Eye (tissue), 1 donor: ENCODE results near the gene CALN1.
A peak's percentile ranks its signal among the peaks of the same experiment; 100 is the strongest.
"Not testable (repeated sequence)": the region's sequence is repeated elsewhere in the genome, so short reads cannot be mapped to it uniquely, and the experiment has no call there.

Source experiments
- DNase-seq: peaks from one replicate; pipeline ENCODE4 v3.0.0-alpha.2; 2015

CALN1 gene

GRCh38 chr7:72412121-72412618, at the start of gene CALN1:
CALN1 (minus strand) TSS chr7:72412338.
- DNase-seq, result not testable (repeated sequence)

DNA sequence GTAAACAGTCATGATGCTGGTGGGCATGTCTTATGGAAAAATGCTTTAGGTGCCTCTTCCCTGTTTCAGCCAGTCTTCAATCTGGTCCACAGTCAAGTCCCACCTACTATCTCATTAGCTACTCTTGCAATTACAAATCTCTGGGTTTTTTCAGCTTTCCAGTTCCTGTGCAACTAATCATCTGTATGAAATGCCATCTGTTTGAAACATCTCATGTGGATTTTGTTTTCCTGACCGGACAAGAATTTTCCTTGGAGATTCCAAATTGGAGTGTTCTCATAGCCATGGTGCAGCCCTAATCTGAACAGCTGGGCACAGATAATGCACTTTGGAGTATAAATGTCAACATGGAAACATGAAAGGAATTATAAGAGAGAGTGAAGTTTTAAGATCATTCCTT, 41.3 kb upstream of the CALN1 start:
- DNase-seq, result no peak

DNA sequence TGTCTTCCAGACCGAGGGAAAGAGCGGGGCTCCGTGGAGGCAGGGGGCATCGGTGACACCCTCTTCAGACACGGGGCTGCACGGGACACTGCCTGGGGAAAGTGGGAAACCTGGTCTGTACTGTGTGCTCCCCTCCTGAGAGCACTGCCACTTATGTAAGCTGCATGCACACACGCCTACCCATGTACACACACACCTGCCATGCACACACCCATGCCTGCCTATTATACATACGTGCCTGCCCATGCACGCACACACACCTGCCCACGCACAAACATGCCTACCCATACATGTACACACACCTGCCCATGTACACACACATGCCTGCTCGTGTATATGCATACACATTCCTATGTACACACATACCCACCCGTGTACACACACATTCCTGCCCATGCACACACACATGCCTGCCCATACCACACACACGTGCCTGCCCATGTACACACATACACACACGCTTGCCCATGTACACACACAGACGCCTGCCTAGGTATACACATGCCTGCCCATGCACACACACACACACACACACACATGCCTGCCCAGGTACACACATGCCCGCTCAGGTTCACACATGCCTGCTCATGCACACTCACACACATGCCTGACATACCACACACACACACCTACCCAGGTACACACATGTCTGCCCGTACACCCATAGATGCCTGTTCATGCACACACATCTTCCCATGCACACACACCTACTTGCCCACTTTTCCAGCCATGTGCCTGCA, 35.5 kb upstream of the CALN1 start:
- DNase-seq, result no peak

DNA sequence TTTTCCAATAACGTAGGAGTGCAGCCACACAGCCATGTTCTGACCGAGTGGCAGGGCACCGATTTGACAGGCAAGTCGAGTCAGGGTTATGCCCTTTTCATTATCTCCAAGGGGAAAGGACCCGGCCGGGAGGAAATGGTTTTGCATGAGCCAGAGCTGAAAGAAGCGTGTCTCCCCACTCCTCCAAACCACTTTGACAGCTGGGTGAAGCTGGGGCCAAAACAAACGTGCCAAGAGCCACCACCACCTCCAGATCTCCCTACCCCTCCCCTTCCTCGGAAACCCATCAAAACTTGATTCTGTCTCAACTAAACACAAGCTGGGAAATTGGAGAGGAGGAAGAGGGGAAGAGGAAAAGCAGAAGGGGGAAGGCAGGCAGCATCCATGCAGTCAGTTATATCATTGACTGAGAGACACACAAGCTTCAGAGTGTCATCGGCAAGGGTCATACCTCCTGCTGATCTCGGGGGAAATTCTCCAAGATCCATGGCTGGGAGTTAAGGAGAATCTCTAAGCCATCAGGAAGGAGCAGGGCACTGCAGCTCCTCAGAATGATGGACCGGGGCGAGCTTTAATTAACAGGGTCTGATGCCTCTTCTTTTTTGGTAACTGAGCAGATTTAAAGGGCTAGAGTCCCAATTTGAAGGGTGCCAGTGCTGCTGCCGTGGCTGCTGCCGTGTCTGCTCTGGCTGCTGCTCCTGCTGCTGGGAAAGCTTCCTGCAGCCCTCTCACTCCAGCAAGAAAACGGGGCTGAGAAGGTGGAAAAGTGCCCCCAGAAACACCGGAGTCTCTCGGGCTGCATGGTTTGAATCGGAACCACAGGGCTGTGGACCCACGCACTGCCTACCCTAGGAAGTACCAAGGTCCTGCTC, 34.7 kb upstream of the CALN1 start:
- DNase-seq, result peak; percentile 44

GRCh38 chr7:72446131-72446530, 34.0 kb upstream of the CALN1 start:
- DNase-seq, result no peak

- DNase-seq, result no peak
Observed at GRCh38 chr7:72445580-72445979, 33.4 kb upstream of the CALN1 start.

- DNase-seq, result no peak
Observed at GRCh38 chr7:72445075-72445474, 32.9 kb upstream of the CALN1 start.

DNA sequence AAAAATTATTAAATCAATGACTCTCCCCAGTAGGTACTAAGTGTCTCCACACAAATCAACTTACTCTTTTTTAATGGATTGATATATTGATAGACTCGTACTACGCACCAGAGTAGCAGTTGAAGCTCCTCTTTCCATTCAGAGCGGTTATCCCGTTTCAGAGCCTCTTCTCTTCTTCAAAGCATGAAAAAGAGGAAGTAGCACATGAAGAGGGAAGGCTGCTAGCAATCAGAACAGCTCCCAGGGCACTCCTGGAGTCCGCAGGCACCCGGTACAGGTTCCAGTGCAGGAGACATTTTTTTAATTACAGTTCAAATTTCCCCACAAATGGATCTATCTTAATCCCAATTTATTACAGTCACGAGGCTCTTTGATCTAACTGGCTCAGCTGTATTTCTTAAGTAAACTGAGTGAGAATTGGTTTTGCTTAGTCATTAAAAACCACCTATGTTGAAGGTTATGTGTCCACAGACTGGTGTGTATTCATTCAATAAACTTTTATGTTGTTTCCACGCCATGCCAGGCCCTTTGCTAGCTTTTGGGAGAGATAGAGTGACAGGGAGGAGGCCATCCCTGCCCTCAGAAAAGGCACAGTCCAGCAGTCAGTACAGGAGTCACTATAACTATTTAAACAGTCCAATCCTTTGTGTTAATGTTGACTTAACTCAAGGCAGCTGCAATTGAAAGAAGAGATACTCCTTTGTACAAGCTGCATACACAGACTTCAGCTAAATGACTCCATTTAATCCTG, 32.1 kb upstream of the CALN1 start:
- DNase-seq, result no peak

DNA sequence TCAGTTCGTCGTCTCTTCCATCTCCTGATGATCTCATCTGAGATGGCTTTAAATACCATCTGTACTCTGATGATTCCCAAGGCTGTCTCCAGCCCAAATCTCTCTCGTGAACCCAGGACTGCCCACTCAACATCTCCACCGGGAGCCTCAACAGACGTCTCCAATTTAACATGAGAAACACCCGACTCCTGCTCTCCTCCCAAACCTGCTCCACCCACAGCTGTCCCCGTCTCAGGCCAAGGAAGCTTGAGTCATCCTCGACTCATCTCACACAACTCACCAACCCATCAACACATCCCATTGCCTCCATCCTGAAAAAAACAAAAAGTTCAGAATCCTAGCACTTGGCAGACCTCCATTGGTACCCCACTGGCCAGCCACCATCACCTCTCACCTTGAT, 29.7 kb upstream of the CALN1 start:
- DNase-seq, result no peak

DNA sequence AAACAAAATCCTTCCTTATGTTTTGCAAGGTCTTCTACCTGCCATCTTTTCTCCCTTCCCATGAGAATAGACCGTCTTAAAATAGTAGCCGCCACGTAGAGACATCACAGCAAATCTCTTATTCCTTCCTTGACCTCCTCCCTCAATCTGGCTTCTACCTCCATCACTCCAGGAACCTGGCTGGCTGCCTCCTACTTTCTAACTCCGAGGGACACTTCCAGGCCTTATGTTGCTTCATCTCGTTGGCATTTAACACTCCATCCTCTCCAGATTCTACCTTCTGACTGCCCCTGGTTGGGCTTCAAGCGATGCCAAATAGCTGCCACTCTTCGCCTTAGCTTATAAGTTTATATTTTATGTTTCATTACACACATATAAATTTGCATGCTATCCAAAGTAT, 26.4 kb upstream of the CALN1 start:
- no peak for DNase-seq

DNA sequence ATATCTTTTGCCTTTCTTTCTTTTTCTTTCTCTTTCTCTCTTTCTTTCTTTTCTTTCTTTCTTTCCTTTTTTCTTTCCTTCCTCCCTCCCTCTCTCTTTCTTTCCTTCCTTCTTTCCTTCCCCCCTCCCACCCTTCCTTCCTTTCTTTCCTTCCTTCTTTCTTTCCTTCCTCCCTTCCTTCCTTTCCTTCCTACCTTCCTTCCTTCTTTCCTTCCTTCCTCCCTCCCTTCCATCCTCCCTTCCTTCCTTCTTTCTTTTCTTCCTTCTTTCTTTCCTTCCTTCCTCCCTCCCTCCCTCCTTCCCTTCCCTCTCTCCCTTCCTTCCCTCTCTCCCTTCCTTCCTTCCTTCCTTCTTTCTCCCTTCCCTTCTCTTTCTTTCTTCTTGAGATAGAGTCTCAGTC, 25.5 kb upstream of the CALN1 start:
- DNase-seq, result no peak

- no peak for DNase-seq
Observed at GRCh38 chr7:72437061-72437585, 25.0 kb upstream of the CALN1 start.

GRCh38 chr7:72435925-72436480, 23.9 kb upstream of the CALN1 start:
- DNase-seq, result peak; percentile 19

DNA sequence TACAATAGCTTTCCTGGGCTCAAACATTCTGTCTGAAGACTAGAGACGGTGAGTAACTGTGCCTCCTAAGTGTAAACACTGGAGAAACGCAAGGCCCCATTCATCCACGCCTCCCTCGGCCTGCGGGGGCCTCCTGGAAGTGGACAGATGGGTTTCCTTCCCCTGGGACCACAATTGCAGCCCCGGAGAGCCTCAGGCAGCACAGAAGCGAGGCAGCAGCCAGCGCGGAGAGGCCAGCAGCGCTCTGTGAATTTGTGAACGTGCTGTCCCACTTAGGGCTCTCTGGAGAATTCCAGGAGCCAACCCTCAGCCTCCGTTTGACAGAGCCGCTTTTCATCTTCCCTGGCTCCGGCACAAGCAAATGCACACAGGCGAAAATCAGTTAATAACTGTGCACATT, 23.2 kb upstream of the CALN1 start:
- peak; percentile 84 for DNase-seq

- DNase-seq, result no peak
Observed at GRCh38 chr7:72430531-72430930, 18.4 kb upstream of the CALN1 start.

DNA sequence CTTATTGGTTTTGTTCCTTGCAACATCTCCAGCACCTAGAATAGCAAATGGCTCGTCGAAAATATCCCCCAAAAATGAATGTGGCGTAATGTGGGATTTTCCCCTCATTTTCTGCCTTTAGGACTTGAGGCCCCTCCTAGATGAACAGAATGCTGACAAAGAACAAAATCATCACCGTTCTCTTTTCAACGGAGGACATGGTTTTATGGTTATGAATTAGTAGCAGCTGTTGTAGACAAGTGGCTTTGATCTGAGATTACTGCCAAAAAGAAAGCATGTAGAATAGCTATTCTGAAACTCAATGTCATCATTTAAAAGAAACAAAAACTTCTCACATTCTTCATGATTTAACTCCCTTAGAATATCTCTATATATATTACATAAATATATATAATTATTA, 17.2 kb upstream of the CALN1 start:
- DNase-seq, result no peak

- DNase-seq, result no peak
Observed at GRCh38 chr7:72416846-72417245, 4.7 kb upstream of the CALN1 start.

DNA sequence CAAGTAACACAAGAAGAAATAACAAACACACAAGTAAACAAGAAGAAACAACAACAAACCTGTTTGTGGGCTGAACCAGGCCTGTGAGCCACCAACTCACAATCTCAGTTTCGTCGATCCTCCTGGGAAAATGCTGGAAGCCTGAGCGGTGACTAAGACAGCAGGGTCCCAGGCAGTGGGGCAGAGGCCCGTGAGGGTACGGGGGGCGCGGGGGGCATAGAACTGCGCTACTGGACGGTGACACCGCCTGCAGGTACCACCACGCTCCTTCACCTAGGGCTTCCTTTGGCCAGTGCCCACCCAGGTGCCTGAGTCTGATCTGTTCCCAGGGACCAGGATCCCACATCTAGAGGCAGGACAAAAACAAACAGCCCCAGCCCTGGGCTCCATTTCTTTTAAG, 3.4 kb upstream of the CALN1 start:
- DNase-seq, result no peak

DNA sequence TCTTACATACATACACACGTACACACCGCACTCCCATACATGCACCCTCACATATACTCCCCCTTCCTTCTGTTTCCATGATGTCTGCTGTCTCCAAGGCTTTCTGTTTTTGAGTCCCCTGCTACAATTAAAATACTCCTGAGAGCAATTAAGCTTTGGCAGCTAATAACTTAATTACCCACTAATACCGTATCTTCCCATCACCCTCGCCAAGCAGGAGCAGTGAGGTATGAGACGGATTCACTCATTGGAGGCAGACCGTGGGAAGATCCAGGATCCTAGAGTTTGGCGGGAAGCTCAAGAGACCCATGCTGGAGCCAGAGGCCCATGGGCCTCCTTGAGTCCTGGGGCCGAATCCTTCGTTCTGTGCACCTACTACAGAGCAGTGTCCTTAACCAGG, 1.7 kb upstream of the CALN1 start:
- no peak for DNase-seq

DNA sequence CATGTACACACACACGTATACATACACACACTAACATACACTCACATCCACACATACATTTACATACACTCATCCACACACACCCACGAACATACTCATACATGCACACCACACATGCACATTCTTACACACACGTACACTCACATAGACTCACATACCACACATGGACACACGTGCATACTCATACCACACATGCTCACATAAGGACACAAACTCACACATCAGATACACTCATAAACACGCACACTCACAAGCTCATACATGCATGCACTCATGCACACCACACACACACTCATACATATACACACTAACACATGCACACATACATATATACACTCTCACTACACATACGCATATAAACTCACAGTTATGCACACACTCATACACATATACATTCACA, 1.2 kb upstream of the CALN1 start:
- DNase-seq, result no peak

- DNase-seq, result no peak
Observed at GRCh38 chr7:72411419-72411818, 719 bp downstream of the CALN1 start.

GRCh38 chr7:72409638-72410015, 2.5 kb downstream of the CALN1 start:
- DNase-seq, result no peak
